Endothelial cell of umbilical vein (primary cell): ENCODE results near the gene RBM20. TPM values are rescaled to one million over a fixed set of nuclear protein-coding genes. Genes with fewer than 3 reads are reported as not detected.

Experiments
- BruUV-seq: library from RNA; stranded (reverse); fragments of 400-500 nt; replicated peaks from 2 replicates; lab custom pipeline; 2021; lab: Mats Ljungman, UMichigan
- CTCF ChIA-PET: fragments of 300-600, 350-600 bp; sonication (Branson Sonifier 250); formaldehyde crosslinking; loops from one replicate; lab custom pipeline; 2021; ENCODE audit warnings: antibody characterized with exemption, inconsistent platforms; lab: Charles Lee
- POLR2A ChIA-PET: fragments of 300-600, 350-600 bp; sonication (Branson Sonifier 250); formaldehyde crosslinking; loops from one replicate; lab custom pipeline; 2021; ENCODE audit warnings: antibody characterized with exemption, inconsistent platforms; lab: Charles Lee
- DNase-seq: peaks from one replicate; pipeline ENCODE4 v3.0.0-alpha.2; 2011; ENCODE audit warnings: low read depth, low spot score
- FAIRE-seq: peaks from 2 replicates; lab custom pipeline; 2011; peaks lifted over from hg19 to GRCh38; lab: Jason Lieb, UNC
- H2AFZ ChIP-seq: 2 replicates; pipeline ENCODE4 v1.6.0; 2012; ENCODE audit warnings: low read depth, low read length, control low read depth, inconsistent platforms
- H3K27ac ChIP-seq: 2 replicates; pipeline ENCODE4 v1.5.1; 2011; ENCODE audit warnings: low read depth, mild to moderate bottlenecking, control low read depth, low read length, moderate library complexity; ENCODE audit not compliant: insufficient read depth
- H3K27me3 ChIP-seq, 2 experiments: 2 replicates each; pipeline versions ENCODE4 v1.6.0 to v1.6.1; 2011; ENCODE audit warnings: low read length in 2 of 2, mixed read lengths in 1 of 2; ENCODE audit not compliant: control insufficient read depth in 2 of 2, insufficient read depth in 2 of 2
- H3K36me3 ChIP-seq, 2 experiments: 2 replicates in 1 of 2; 3 replicates in 1 of 2; pipeline ENCODE4 v1.5.1; 2011; ENCODE audit warnings: low read length in 2 of 2, mild to moderate bottlenecking in 1 of 2, moderate library complexity in 1 of 2; ENCODE audit not compliant: control insufficient read depth in 2 of 2, insufficient read depth in 2 of 2; ENCODE audit errors: extremely low read depth in 1 of 2
- H3K4me1 ChIP-seq: 3 replicates; pipeline ENCODE4 v1.5.1; 2011; ENCODE audit warnings: mild to moderate bottlenecking, low read length; ENCODE audit not compliant: control insufficient read depth, insufficient read depth; ENCODE audit errors: extremely low read depth
- H3K4me2 ChIP-seq: 2 replicates; pipeline ENCODE4 v1.6.1; 2011; ENCODE audit warnings: low read length, control low read depth, mixed read lengths; ENCODE audit not compliant: insufficient read depth
- H3K4me3 ChIP-seq, 3 experiments: fragments of 200-600 bp in 1 of 3; sonication (generic), shearing (Covaris generic) in 1 of 3; replicated peaks in 1 of 3; 2 replicates each; pipeline ENCODE4 v1.5.1; 2011 to 2016; ENCODE audit warnings: control low read depth in 3 of 3, low read length in 3 of 3, mild to moderate bottlenecking in 2 of 3, inconsistent platforms in 1 of 3, low read depth in 1 of 3, moderate library complexity in 1 of 3; ENCODE audit not compliant: insufficient read depth in 1 of 3
- H3K79me2 ChIP-seq: 2 replicates; pipeline ENCODE4 v1.6.0; 2012; ENCODE audit warnings: low read length, inconsistent platforms; ENCODE audit not compliant: control insufficient read depth, insufficient read depth
- H3K9ac ChIP-seq: replicated peaks from 2 replicates; pipeline ENCODE3; 2011; ENCODE audit warnings: low read length, control low read depth; ENCODE audit not compliant: insufficient read depth; ENCODE audit errors: extremely low read depth
- H3K9me1 ChIP-seq: replicated peaks from 3 replicates; pipeline ENCODE4 v1.6.0; 2011; ENCODE audit warnings: mild to moderate bottlenecking, low read length; ENCODE audit not compliant: control insufficient read depth, insufficient read depth; ENCODE audit errors: extremely low read depth
- H3K9me3 ChIP-seq: replicated peaks from 2 replicates; pipeline ENCODE4 v1.5.1; 2012; ENCODE audit warnings: low read length, inconsistent platforms; ENCODE audit not compliant: control insufficient read depth, insufficient read depth
- H4K20me1 ChIP-seq: replicated peaks from 2 replicates; pipeline ENCODE3; 2011; ENCODE audit warnings: mild to moderate bottlenecking, low read length; ENCODE audit not compliant: control insufficient read depth, insufficient read depth; ENCODE audit errors: extremely low read depth
- EZH2 ChIP-seq: IDR thresholded peaks from 2 replicates; pipeline ENCODE4 v1.6.1; 2012; ENCODE audit warnings: borderline replicate concordance, low read depth, mild to moderate bottlenecking, moderate library complexity, low read length, inconsistent platforms; ENCODE audit not compliant: severe bottlenecking
- FOS ChIP-seq: IDR thresholded peaks from 2 replicates; pipeline ENCODE4 v1.6.1; 2011; ENCODE audit warnings: mild to moderate bottlenecking, low read length, moderate library complexity, borderline replicate concordance; ENCODE audit not compliant: insufficient read depth
- GATA2 ChIP-seq: IDR thresholded peaks from 2 replicates; pipeline ENCODE4 v1.7.0; 2011; ENCODE audit warnings: low read depth, mild to moderate bottlenecking, moderate library complexity, mixed read lengths, low read length; ENCODE audit not compliant: insufficient read length, insufficient read depth
- JUN ChIP-seq: IDR thresholded peaks from 2 replicates; pipeline ENCODE4 v1.6.1; 2011; ENCODE audit warnings: borderline replicate concordance, low read depth; ENCODE audit not compliant: insufficient read length, insufficient read depth
- MYC ChIP-seq: IDR thresholded peaks from one replicate; pipeline ENCODE4 v1.6.1; 2011; ENCODE audit warnings: mild to moderate bottlenecking, low read depth, low read length
- POLR2A ChIP-seq: IDR thresholded peaks from 2 replicates; pipeline ENCODE4 v1.6.1; 2012; ENCODE audit warnings: low read depth, mild to moderate bottlenecking, control low read depth, low read length
- POLR2AphosphoS5 ChIP-seq: IDR thresholded peaks from 2 replicates; pipeline ENCODE4 v1.6.1; 2012; ENCODE audit warnings: low read depth, mild to moderate bottlenecking, control low read depth, low read length, moderate library complexity; ENCODE audit not compliant: insufficient read depth
- dilution Hi-C: fragments of 300-500 bp; cut with MboI; formaldehyde crosslinking; loops from one replicate; pipeline ENCODE4 v1.15.0; 2019; ENCODE audit warnings: low sequenced_read_pairs; ENCODE audit not compliant: extremely low pct_ligation_motif_present
- intact Hi-C: fragments of 100-400 bp; cut with micrococcal nuclease; formaldehyde crosslinking; loops from one replicate; pipeline ENCODE4 v1.10.0; 2022
- polyA plus RNA-seq, 4 experiments: library from polyadenylated mRNA; depleted of rRNA in 3 of 4; stranded (reverse) in 3 of 4; unstranded in 1 of 4; fragments of >200 nt; gene quantifications; 2 replicates each; pipeline versions ENCODE4 v1.2.1 to v1.2.3, GENCODE V29; 2011 to 2012; ENCODE audit warnings: missing spikeins in 1 of 4
- total RNA-seq: library from RNA; stranded (reverse); gene quantifications from 2 replicates; pipeline ENCODE4 v1.2.3, GENCODE V29; 2021
- TF ChIP-seq, protein P1 (sequence below): IDR thresholded peaks from 2 replicates; pipeline ENCODE4 v1.6.1; 2011; ENCODE audit not compliant: insufficient read depth, insufficient read length
- TF ChIP-seq, protein P2 (sequence below), 2 donors: IDR thresholded peaks; 1 replicate in 1 of 2; 2 replicates in 1 of 2; pipeline ENCODE4 v1.5.1; 2011; ENCODE audit warnings: low read length in 2 of 2, mild to moderate bottlenecking in 2 of 2, moderate library complexity in 2 of 2, control low read depth in 1 of 2, inconsistent platforms in 1 of 2, low read depth in 1 of 2; ENCODE audit not compliant: insufficient read depth in 1 of 2; ENCODE audit errors: extremely low read depth in 1 of 2

RBM20 gene
- total and polyA plus RNA-seq, 2 donors (not counting 3 experiments of a cell fraction or from before 2014, with no cell fraction given): 0.04 TPM; not detected in 1

DNA sequence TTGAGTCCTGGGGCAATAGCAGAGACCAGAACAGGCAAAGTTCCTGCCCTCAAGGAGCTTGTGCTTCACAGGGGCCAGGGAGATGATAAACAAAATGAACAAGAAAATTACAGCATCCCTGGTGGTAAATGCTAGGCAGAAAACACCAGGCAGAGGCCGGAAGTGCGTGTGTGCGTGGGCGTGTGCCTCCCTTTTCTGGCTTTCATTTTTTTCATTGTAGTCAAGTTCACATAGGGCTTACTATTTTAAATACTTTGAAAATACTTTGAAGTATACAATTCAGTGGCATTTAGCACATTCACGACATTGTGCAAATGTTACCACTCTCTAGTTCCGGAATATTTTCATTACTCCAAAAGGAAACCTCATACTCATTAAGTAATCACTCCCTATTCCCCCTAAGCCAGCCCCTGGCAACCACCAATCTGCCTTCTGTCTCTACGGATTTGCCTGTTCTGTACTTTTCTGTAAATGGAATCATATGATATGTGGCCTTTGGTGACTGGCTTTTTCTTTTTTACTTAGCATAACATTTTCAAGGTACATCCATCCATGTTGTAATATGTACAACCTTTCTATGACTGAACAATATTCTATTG, 139.5 kb downstream of the RBM20 start:
- no peak overlapping the region for H3K27ac ChIP-seq
- CTCF ChIA-PET: no interaction called here
- no peaks in the 10 kb centered on the region for H3K36me3 ChIP-seq
- POLR2A ChIA-PET: no interaction called here
- TF ChIP-seq MYC: no peak
- TF ChIP-seq, protein P1, sequence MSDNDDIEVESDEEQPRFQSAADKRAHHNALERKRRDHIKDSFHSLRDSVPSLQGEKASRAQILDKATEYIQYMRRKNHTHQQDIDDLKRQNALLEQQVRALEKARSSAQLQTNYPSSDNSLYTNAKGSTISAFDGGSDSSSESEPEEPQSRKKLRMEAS: no peak
- TF ChIP-seq POLR2A: no peak
- TF ChIP-seq GATA2: no peak
- TF ChIP-seq, protein P2, sequence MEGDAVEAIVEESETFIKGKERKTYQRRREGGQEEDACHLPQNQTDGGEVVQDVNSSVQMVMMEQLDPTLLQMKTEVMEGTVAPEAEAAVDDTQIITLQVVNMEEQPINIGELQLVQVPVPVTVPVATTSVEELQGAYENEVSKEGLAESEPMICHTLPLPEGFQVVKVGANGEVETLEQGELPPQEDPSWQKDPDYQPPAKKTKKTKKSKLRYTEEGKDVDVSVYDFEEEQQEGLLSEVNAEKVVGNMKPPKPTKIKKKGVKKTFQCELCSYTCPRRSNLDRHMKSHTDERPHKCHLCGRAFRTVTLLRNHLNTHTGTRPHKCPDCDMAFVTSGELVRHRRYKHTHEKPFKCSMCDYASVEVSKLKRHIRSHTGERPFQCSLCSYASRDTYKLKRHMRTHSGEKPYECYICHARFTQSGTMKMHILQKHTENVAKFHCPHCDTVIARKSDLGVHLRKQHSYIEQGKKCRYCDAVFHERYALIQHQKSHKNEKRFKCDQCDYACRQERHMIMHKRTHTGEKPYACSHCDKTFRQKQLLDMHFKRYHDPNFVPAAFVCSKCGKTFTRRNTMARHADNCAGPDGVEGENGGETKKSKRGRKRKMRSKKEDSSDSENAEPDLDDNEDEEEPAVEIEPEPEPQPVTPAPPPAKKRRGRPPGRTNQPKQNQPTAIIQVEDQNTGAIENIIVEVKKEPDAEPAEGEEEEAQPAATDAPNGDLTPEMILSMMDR (IDR thresholded peaks at IDR 0.05; ENCODE audit: extremely low read depth in 1 of 2, insufficient read depth in 1 of 2, low read depth in 1 of 2, low read length in 2 of 2): no peak
- TF ChIP-seq FOS: no peak
- no peak for TF ChIP-seq EZH2
- no peak for TF ChIP-seq JUN
- TF ChIP-seq POLR2AphosphoS5: no peak
- DNase-seq (no peak), FAIRE-seq (no peak)
- no peaks in the 10 kb centered on the region for H3K4me1 ChIP-seq
- H3K4me2 ChIP-seq: no peak overlapping the region
- no peaks in the 10 kb centered on the region for H3K9me3 ChIP-seq
- no peak overlapping the region for H3K4me3 ChIP-seq
- no peak overlapping the region for H2AFZ ChIP-seq
- no peak overlapping the region for H3K9ac ChIP-seq
- H3K9me1 ChIP-seq: no peaks in the 10 kb centered on the region
- no peaks in the 10 kb centered on the region for H3K79me2 ChIP-seq
- H3K27me3 ChIP-seq: no peaks in the 10 kb centered on the region
- H4K20me1 ChIP-seq: no peaks in the 10 kb centered on the region
- BruUV-seq: no TSS peak
- dilution Hi-C loops: no loop called here
- intact Hi-C loops: no loop called here
